Measurements from ENCODE around the gene DSP. TPM values are rescaled to one million over a fixed set of nuclear protein-coding genes. Genes with fewer than 3 reads are reported as not detected.

Gene DSP, protein sequence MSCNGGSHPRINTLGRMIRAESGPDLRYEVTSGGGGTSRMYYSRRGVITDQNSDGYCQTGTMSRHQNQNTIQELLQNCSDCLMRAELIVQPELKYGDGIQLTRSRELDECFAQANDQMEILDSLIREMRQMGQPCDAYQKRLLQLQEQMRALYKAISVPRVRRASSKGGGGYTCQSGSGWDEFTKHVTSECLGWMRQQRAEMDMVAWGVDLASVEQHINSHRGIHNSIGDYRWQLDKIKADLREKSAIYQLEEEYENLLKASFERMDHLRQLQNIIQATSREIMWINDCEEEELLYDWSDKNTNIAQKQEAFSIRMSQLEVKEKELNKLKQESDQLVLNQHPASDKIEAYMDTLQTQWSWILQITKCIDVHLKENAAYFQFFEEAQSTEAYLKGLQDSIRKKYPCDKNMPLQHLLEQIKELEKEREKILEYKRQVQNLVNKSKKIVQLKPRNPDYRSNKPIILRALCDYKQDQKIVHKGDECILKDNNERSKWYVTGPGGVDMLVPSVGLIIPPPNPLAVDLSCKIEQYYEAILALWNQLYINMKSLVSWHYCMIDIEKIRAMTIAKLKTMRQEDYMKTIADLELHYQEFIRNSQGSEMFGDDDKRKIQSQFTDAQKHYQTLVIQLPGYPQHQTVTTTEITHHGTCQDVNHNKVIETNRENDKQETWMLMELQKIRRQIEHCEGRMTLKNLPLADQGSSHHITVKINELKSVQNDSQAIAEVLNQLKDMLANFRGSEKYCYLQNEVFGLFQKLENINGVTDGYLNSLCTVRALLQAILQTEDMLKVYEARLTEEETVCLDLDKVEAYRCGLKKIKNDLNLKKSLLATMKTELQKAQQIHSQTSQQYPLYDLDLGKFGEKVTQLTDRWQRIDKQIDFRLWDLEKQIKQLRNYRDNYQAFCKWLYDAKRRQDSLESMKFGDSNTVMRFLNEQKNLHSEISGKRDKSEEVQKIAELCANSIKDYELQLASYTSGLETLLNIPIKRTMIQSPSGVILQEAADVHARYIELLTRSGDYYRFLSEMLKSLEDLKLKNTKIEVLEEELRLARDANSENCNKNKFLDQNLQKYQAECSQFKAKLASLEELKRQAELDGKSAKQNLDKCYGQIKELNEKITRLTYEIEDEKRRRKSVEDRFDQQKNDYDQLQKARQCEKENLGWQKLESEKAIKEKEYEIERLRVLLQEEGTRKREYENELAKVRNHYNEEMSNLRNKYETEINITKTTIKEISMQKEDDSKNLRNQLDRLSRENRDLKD (N-terminal part only)
- 10 to 100 TPM in 3 of 8 experiments, 1 to 10 TPM in 3, under 1 TPM in 2; 0.11 to 54.1 (median 7.8) TPM for total RNA-seq

DNA sequence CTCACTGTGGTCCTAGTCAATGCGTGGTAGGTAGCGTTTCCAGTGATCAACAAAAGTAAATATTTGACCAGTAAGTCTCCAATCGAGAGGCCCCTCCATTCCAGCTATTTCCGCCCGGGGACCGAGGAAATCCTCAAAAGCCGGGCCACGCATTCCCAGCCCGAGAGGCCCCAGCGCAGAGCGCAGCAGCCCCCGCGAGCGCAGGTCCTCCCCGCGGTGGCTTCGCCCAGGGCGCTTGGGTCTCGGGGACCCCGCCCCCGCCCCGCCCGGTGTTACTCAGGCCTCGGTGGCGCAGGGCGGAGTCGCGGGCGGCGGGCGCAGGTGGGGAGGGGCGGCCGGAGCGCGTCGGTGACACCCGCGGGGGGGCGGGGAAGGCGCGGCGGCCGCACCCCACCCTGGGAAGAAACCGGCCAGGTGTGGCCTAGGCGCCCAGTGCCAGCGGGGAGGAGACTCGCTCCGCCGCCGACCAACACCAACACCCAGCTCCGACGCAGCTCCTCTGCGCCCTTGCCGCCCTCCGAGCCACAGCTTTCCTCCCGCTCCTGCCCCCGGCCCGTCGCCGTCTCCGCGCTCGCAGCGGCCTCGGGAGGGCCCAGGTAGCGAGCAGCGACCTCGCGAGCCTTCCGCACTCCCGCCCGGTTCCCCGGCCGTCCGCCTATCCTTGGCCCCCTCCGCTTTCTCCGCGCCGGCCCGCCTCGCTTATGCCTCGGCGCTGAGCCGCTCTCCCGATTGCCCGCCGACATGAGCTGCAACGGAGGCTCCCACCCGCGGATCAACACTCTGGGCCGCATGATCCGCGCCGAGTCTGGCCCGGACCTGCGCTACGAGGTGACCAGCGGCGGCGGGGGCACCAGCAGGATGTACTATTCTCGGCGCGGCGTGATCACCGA, at the start of gene DSP:
TSS of gene DSP (plus strand) at position 497 of the 890 bp plus-strand sequence. CDS start at position 742, 245 bp downstream.
- in situ Hi-C loops (cut with MboI; ENCODE audit: low pct_unique_long_range_greater_than_20kb in 2 of 9, low sequenced_read_pairs in 9 of 9, unreplicated experiment in 9 of 9), result no loop called here
- peak; percentile 53 to 84 (median 80) for ATAC-seq (replicated peaks in 6 of 8)
- Histone ChIP-seq H3K4me1 (replicated peaks in 1 of 2) (peaks cover 5 to 6% of the 10 kb centered on the region in 2 donors), H3K4me3 (peak within 1 kb of the TSS; percentile 29 to 56 (median 45)), H3K27ac (peak within 1 kb of the TSS in 1 of 2 donors; percentile 7)
- 0 to 2% (median 0%) methylated on average over 1 to 15 of the region's 105 CpGs; no CpG with 5 or more reads in 3 of the 10 experiments for WGBS, 10 experiments

DNA sequence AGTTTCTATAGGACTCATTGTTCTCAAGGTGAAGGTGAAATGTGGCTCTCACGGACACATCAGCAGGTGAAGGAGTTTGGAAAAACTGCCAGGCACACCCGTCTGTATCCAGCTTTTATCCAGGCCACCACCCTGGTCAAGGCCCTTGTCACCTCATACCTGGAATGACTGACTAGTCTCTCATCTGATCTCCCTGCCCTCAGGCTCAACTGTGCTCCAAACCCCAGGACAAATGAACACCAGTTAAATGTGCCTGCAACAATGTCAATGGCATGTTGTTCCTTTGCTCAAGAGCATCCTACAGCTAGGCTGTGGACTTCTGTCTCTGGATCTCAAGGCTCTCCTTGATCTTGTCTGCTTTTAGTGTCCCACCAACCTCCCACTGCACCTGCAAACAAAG, 47.6 kb upstream of the DSP start:
- 20 to 100% (median 90%) methylated on average over 1 to 2 of the region's 2 CpGs; no CpG with 5 or more reads in 6 of the 10 experiments for WGBS, 10 experiments
- Histone ChIP-seq H3K4me1 (replicated peaks in 1 of 2) (no peaks in the 10 kb centered on the region), H3K27ac (no peak overlapping the region), H3K4me3 (no peak overlapping the region)
- ATAC-seq (replicated peaks in 6 of 8), result no peak
- in situ Hi-C loops (cut with MboI; ENCODE audit: low pct_unique_long_range_greater_than_20kb in 2 of 9, low sequenced_read_pairs in 9 of 9, unreplicated experiment in 9 of 9), result no loop called here

DNA sequence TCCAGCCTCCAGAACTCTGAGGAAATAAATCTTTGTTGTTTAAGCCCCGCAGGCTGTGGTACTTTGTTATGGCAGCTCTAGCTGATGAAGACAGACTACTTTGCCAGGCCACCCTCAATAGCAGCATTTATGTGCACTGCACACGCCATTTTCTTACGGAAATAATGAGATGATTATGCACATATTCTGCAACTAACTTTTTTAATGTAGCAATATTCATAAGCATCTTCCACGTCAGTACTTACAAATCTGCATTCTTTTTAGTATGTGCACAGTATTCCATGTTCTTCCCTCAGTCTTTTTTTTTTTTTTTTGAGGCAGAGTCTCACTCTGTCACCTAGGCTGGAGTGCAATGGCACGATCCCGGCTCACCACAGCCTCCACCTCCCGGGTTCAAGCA, 46.8 kb upstream of the DSP start:
- no peak overlapping the region for H3K27ac ChIP-seq
- H3K4me3 ChIP-seq, result no peak overlapping the region
- ATAC-seq (replicated peaks in 6 of 8), result peak in 4 of 8 experiments; percentile 33 to 98 (median 96)
- no peaks in the 10 kb centered on the region for H3K4me1 ChIP-seq (replicated peaks in 1 of 2)
- in situ Hi-C loops (cut with MboI; ENCODE audit: low pct_unique_long_range_greater_than_20kb in 2 of 9, low sequenced_read_pairs in 9 of 9, unreplicated experiment in 9 of 9), result no loop called here
- 15 to 94% (median 75%) methylated on average over 2 to 7 of the region's 7 CpGs for WGBS, 10 experiments

DNA sequence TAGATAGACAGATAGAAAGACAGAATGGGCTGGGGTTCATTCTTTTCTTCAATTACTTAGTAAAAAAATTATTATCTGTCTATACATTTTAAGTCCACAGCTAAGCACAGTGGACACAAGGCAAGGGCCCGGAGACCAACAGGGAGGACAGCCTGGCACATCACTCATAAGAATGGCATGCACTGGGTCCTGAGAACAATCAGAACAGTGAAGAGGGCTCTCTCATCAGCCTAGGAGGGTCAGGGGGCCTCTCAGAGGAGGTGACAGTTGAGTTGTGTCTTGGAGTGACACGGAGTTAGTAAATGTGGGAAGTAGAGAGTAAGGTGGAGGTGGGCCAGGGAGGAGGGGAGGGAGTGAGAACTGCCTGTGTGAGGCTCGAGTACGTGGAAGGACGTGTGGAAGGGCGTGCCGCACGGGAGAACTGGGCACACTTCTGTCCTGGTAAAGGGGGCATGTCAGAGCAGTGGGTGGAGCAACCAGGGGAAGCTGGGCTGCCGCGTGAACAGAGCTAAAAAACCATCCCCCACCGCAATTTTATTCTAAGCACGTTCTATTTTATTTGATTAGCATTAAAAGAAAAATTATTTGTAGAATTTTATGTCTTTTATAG, 45.1 kb upstream of the DSP start:
- ATAC-seq (replicated peaks in 6 of 8), result peak in 1 of 8 experiments; percentile 50
- Histone ChIP-seq H3K27ac (no peak overlapping the region), H3K4me3 (no peak overlapping the region), H3K4me1 (replicated peaks in 1 of 2) (no peaks in the 10 kb centered on the region)
- 70 to 100% (median 81%) methylated on average over 1 to 10 of the region's 12 CpGs; no CpG with 5 or more reads in 2 of the 10 experiments for WGBS, 10 experiments
- in situ Hi-C loops (cut with MboI; ENCODE audit: low pct_unique_long_range_greater_than_20kb in 2 of 9, low sequenced_read_pairs in 9 of 9, unreplicated experiment in 9 of 9), result no loop called here

DNA sequence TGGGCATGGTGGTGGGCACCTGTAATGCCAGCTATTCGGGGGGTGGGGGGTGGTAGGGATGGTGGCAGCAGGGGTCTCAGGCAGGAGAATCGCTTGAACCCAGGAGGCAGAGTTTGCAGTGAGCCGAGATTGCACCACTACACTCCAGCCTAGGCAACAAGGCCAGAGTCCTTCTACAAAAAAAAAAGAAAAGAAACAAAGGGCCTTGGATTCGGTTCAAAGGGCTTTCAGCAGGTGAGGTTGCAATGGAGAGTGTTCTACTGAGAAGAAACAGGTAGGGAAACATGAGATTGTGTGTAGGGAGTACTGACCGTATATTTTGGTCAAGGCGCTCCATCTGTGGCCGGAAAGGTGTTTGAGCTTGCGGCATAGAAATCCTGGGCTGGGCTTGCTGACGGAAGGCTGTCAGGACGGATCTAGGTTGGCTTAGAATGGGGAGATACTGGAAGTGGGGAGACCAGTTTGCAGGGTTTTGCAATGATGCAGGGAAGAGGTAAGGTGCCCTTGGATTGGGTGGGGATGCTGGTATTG, 40.7 kb upstream of the DSP start:
- peaks cover 0 to 9% of the 10 kb centered on the region in 2 donors for H3K4me1 ChIP-seq (replicated peaks in 1 of 2)
- H3K27ac ChIP-seq, result no peak overlapping the region
- in situ Hi-C loops (cut with MboI; ENCODE audit: low pct_unique_long_range_greater_than_20kb in 2 of 9, low sequenced_read_pairs in 9 of 9, unreplicated experiment in 9 of 9), result no loop called here
- no peak overlapping the region for H3K4me3 ChIP-seq
- no peak for ATAC-seq (replicated peaks in 6 of 8)
- WGBS, 10 experiments, result 10 to 100% (median 91%) methylated on average over 1 to 8 of the region's 10 CpGs; no CpG with 5 or more reads in 2 of the 10 experiments

DNA sequence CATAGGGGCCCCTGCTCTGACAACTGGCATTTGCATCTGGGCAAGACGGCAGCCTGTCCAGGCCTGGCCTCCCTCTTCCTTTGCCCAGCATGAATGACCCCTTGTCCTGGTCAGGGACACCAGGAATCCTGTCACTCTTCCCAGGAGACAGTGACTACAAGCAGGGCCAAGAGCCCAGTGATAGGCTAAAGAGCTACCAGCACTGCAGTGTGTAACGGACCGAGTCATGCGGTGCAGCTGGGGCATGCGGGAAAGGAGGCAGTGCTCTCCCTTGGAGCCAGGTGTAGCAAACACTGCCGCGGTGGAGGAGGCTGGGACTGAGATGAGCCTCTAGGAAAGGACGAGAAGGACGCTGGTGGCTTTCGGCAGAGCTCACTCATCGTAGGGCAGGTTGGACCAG, 38.7 kb upstream of the DSP start:
- 68 to 100% (median 92%) methylated on average over 1 to 6 of the region's 11 CpGs; no CpG with 5 or more reads in 5 of the 10 experiments for WGBS, 10 experiments
- H3K27ac ChIP-seq, result no peak overlapping the region

DNA sequence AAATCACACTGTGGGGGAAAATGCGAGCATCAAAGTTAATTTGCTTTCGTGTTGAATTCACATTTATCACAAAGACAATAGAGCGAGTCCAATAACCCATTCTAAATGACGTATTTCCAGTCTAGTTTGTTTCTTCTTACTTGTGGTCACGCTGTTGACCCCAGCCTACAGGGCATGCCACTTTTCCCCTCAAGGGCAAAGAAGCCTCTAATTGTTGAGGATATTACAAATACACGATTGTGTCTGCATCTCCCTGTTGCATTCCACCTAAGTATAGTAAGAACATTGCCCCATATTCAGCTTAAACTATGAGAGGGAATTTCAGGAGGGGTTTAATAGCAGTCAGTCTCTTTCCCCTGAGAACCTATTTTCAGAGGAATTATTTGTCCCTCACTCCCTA, 37.4 kb upstream of the DSP start:
- in situ Hi-C loops (cut with MboI; ENCODE audit: low pct_unique_long_range_greater_than_20kb in 2 of 9, low sequenced_read_pairs in 9 of 9, unreplicated experiment in 9 of 9), result no loop called here
- no peak overlapping the region for H3K27ac ChIP-seq
- WGBS, 10 experiments, result 55 to 100% (median 82%) methylated on average over 1 to 6 of the region's 6 CpGs
- no peak overlapping the region for H3K4me3 ChIP-seq
- ATAC-seq (replicated peaks in 6 of 8), result no peak
- peaks cover 0 to 9% of the 10 kb centered on the region in 2 donors for H3K4me1 ChIP-seq (replicated peaks in 1 of 2)

More for the DNA sequence above, 38.7 kb upstream of the DSP start:
- no peak for ATAC-seq (replicated peaks in 6 of 8)
- peaks cover 0 to 9% of the 10 kb centered on the region in 2 donors for H3K4me1 ChIP-seq (replicated peaks in 1 of 2)
- in situ Hi-C loops (cut with MboI; ENCODE audit: low pct_unique_long_range_greater_than_20kb in 2 of 9, low sequenced_read_pairs in 9 of 9, unreplicated experiment in 9 of 9), result no loop called here
- no peak overlapping the region for H3K4me3 ChIP-seq

DNA sequence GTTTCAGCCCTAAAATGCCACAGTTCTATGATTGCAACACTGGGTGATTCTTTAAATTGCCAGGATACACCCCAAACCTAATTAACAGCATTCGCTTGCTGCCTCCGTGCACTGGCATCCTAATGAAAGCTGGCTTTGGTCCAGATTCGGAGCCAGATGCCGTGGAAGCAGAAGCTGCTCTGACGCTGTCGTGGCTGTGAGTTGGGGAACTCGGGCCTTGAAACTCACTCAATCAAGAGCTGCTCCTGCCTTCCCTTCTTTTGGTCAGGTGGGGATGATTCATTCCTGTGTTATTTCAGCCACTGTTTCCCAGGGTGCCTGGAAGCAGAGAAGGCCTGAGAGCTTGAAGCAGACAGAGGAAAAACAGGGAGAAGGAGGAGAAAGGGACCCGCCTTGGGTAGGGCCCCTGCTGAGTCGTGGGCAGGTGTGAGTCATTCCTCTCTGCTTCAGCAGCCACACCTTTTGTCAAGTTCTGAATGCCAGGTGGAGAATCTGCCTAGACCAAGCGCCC, 36.2 kb upstream of the DSP start:
- in situ Hi-C loops (cut with MboI; ENCODE audit: low pct_unique_long_range_greater_than_20kb in 2 of 9, low sequenced_read_pairs in 9 of 9, unreplicated experiment in 9 of 9), result no loop called here
- WGBS, 10 experiments, result 20 to 67% (median 47%) methylated on average over 1 to 6 of the region's 10 CpGs; no CpG with 5 or more reads in 5 of the 10 experiments
- peaks cover 0 to 9% of the 10 kb centered on the region in 2 donors for H3K4me1 ChIP-seq (replicated peaks in 1 of 2)

DNA sequence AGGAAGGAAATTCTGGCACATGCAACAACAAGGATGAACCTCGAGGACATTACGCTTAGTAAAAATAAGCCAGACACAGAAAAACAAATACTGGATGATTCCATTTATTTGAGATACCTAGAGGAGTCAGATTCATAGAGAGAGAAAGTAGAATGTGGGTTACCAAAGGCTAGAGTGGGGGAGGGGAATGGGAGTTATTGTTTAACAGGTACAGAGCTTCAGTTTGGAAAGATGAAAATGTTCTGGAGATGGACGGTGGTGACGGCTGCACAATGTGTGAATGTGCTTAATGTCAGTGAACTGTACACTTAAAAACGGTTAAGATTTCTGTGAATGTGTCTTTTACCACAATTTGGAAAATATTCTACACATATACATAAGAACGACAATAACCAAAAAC, 33.9 kb upstream of the DSP start:
- in situ Hi-C loops (cut with MboI; ENCODE audit: low pct_unique_long_range_greater_than_20kb in 2 of 9, low sequenced_read_pairs in 9 of 9, unreplicated experiment in 9 of 9), result no loop called here
- no peak for ATAC-seq (replicated peaks in 6 of 8)
- no peak overlapping the region for H3K4me3 ChIP-seq
- H3K4me1 ChIP-seq (replicated peaks in 1 of 2), result peaks cover 0 to 9% of the 10 kb centered on the region in 2 donors
- H3K27ac ChIP-seq, result no peak overlapping the region
- 72 to 100% (median 94%) methylated on average over 1 to 6 of the region's 6 CpGs; no CpG with 5 or more reads in 1 of the 10 experiments for WGBS, 10 experiments

More for the DNA sequence above, 36.2 kb upstream of the DSP start:
- Histone ChIP-seq H3K4me3 (no peak overlapping the region), H3K27ac (peak overlapping the region in 1 of 2 donors; percentile 45)
- ATAC-seq (replicated peaks in 6 of 8), result peak; percentile 54 to 99 (median 98)

DNA sequence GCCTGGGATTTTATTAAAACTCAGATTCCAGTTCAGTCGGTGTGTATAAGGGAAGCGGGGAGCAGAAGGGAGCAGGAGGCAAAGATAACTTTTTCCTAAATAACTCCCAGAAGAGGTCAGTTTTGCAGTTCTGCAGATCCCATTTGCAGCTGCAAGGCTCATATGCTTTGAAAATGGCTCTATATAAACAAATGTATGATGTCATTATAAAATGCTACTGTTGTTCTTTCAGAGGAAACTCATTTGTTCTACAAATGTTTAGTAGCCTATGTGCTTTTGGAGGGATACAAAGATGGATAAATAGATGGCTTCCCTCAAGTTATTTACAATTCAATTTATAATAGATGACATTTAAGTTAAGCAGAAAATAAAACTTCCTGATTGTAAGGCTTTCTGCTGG, 29.2 kb upstream of the DSP start:
- Histone ChIP-seq H3K27ac (no peak overlapping the region), H3K4me3 (no peak overlapping the region), H3K4me1 (replicated peaks in 1 of 2) (no peaks in the 10 kb centered on the region)
- ATAC-seq (replicated peaks in 6 of 8), result no peak
- in situ Hi-C loops (cut with MboI; ENCODE audit: low pct_unique_long_range_greater_than_20kb in 2 of 9, low sequenced_read_pairs in 9 of 9, unreplicated experiment in 9 of 9), result no loop called here
- 8 to 100% (median 73%) methylated on average over 2 of the region's 2 CpGs; no CpG with 5 or more reads in 4 of the 10 experiments for WGBS, 10 experiments

DNA sequence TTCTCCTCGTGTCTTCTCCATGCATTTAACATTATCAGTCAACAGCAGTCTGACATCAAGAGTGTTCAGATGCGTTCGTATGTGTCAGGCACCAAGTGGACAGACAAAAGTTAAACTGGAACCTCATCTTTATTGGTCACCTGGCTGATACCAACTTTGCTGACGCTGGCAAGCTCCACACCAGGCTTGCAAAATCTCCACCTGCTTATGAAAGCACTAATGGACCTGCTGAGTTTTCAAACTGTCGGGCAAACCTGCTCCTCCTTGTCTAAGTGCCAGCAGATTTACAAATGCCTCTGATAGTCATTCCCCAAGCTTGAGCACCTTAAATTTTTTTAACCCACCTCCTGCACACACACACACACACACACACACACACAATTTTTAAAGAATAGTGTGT, 27.9 kb upstream of the DSP start:
- in situ Hi-C loops (cut with MboI; ENCODE audit: low pct_unique_long_range_greater_than_20kb in 2 of 9, low sequenced_read_pairs in 9 of 9, unreplicated experiment in 9 of 9), result no loop called here
- no peak for ATAC-seq (replicated peaks in 6 of 8)
- H3K27ac ChIP-seq, result no peak overlapping the region
- no peak overlapping the region for H3K4me3 ChIP-seq
- H3K4me1 ChIP-seq (replicated peaks in 1 of 2), result no peaks in the 10 kb centered on the region
- WGBS, 10 experiments, result 0 to 100% (median 78%) methylated on average over 1 to 5 of the region's 5 CpGs; no CpG with 5 or more reads in 2 of the 10 experiments

Data from motor neuron (in vitro differentiated cells).